Transverse colon (tissue), 4 donors: Measurements from ENCODE around the gene GALP.

ENCODE experiments used
- CTCF ChIP-seq, 5 experiments: fragments of 200-600 bp in 3 of 5; fragments of 450-650 bp in 2 of 5; sonication (generic) in 3 of 5; IDR thresholded peaks; 1 replicate in 2 of 5; 2 replicates in 3 of 5; pipeline ENCODE4 v1.5.1; 2016 to 2017; ENCODE audit warnings: antibody characterized with exemption in 5 of 5, inconsistent platforms in 3 of 5, mild to moderate bottlenecking in 2 of 5, moderate library complexity in 1 of 5
- POLR2AphosphoS5 ChIP-seq, 3 donors: sonication (generic); formaldehyde crosslinking; IDR thresholded peaks; one replicate each; pipeline ENCODE4 v1.6.1; 2016; ENCODE audit warnings: antibody characterized with exemption in 3 of 3

- TF ChIP-seq POLR2AphosphoS5 (IDR thresholded peaks at IDR 0.05) (no peak), CTCF (IDR thresholded peaks at IDR 0.05) (no peak)
These were observed 31.4 kb upstream of the GALP start for GRCh38 chr19:56144376-56144775.
